BLaER1 (cell line): ENCODE results near the gene ACOT13.
A peak's percentile ranks its signal among the peaks of the same experiment; 100 is the strongest.
"Not testable (repeated sequence)": the region's sequence is repeated elsewhere in the genome, so short reads cannot be mapped to it uniquely, and the experiment has no call there.

ENCODE experiments used
- H3K27ac ChIP-seq: shearing (Covaris generic); formaldehyde crosslinking; 2 replicates; pipeline ENCODE4 v1.8.1; 2022
- H3K27me3 ChIP-seq: shearing (Covaris generic); formaldehyde crosslinking; 2 replicates; pipeline ENCODE4 v1.8.1; 2022
- H3K36me3 ChIP-seq: shearing (Covaris generic); formaldehyde crosslinking; 2 replicates; pipeline ENCODE4 v1.8.1; 2022
- H3K4me1 ChIP-seq: shearing (Covaris generic); formaldehyde crosslinking; 2 replicates; pipeline ENCODE4 v1.8.1; 2022
- H3K4me2 ChIP-seq: shearing (Covaris generic); formaldehyde crosslinking; 2 replicates; pipeline ENCODE4 v1.8.1; 2022
- H3K4me3 ChIP-seq: shearing (Covaris generic); formaldehyde crosslinking; 2 replicates; pipeline ENCODE4 v1.8.1; 2022
- H3K9ac ChIP-seq: shearing (Covaris generic); formaldehyde crosslinking; 2 replicates; pipeline ENCODE4 v1.8.1; 2022
- H3K9me3 ChIP-seq: shearing (Covaris generic); formaldehyde crosslinking; 2 replicates; pipeline ENCODE4 v1.8.1; 2022
- H4K20me1 ChIP-seq: shearing (Covaris generic); formaldehyde crosslinking; 2 replicates; pipeline ENCODE4 v1.8.1; 2022
- Cebpa-rat ChIP-seq: shearing (Covaris generic); IDR thresholded peaks from 2 replicates; pipeline ENCODE4 v1.8.1; 2022

The ACOT13 gene

GRCh38 chr6:24660105-24660504, 6.8 kb upstream of the ACOT13 start:
- no peak overlapping the region for H3K27ac ChIP-seq
- H3K4me2 ChIP-seq = no peak overlapping the region
- H4K20me1 ChIP-seq = peaks cover 47% of the 10 kb centered on the region
- no peaks in the 10 kb centered on the region for H3K27me3 ChIP-seq
- H3K36me3 ChIP-seq = peaks cover 75% of the 10 kb centered on the region
- peaks cover 20% of the 10 kb centered on the region for H3K4me1 ChIP-seq
- no peak overlapping the region for H3K4me3 ChIP-seq
- no peak for TF ChIP-seq Cebpa-rat
- H3K9ac ChIP-seq = no peak overlapping the region
- no peaks in the 10 kb centered on the region for H3K9me3 ChIP-seq

GRCh38 chr6:24661759-24662158, 5.1 kb upstream of the ACOT13 start:
- not testable (repeated sequence) for H3K27me3 ChIP-seq, H3K9me3 ChIP-seq, H3K27ac ChIP-seq, H3K4me3 ChIP-seq, H3K9ac ChIP-seq, H3K4me2 ChIP-seq
- peaks cover 37% of the 10 kb centered on the region; the same call in 1 of the 2 replicates for H4K20me1 ChIP-seq
- peaks cover 69% of the 10 kb centered on the region for H3K36me3 ChIP-seq
- H3K4me1 ChIP-seq = peaks cover 21% of the 10 kb centered on the region

GRCh38 chr6:24662236-24662635, 4.6 kb upstream of the ACOT13 start:
- Histone ChIP-seq H3K27me3 (no peaks in the 10 kb centered on the region), H3K4me3 (no peak overlapping the region), H3K4me1 (peaks cover 21% of the 10 kb centered on the region), H3K9me3 (no peaks in the 10 kb centered on the region), H3K4me2 (no peak overlapping the region), H3K9ac (no peak overlapping the region), H3K27ac (no peak overlapping the region), H4K20me1 (peaks cover 32% of the 10 kb centered on the region; the same call in 1 of the 2 replicates), H3K36me3 (peaks cover 64% of the 10 kb centered on the region)
- no peak for TF ChIP-seq Cebpa-rat

GRCh38 chr6:24663189-24663588, 3.7 kb upstream of the ACOT13 start:
- no peak overlapping the region for H3K4me2 ChIP-seq
- H3K27me3 ChIP-seq = no peaks in the 10 kb centered on the region
- H3K9ac ChIP-seq = no peak overlapping the region
- TF ChIP-seq Cebpa-rat = no peak
- H3K4me1 ChIP-seq = peaks cover 29% of the 10 kb centered on the region
- H3K9me3 ChIP-seq = no peaks in the 10 kb centered on the region
- H4K20me1 ChIP-seq = peaks cover 29% of the 10 kb centered on the region; the same call in 1 of the 2 replicates
- H3K36me3 ChIP-seq = peaks cover 58% of the 10 kb centered on the region
- no peak overlapping the region for H3K4me3 ChIP-seq
- H3K27ac ChIP-seq = no peak overlapping the region

GRCh38 chr6:24664046-24664987, 2.6 kb upstream of the ACOT13 start:
- Histone ChIP-seq H3K36me3 (peaks cover 57% of the 10 kb centered on the region), H3K9ac (peak overlapping the region; percentile 95; the same call in 1 of the 2 replicates), H3K4me3 (0 out of 2 replicates have a peak overlapping the region, but pooled peaks have one; percentile 95), H3K9me3 (peaks cover 11% of the 10 kb centered on the region), H3K4me1 (peaks cover 34% of the 10 kb centered on the region), H4K20me1 (peaks cover 18% of the 10 kb centered on the region; the same call in 1 of the 2 replicates), H3K27me3 (no peaks in the 10 kb centered on the region), H3K27ac (no peak overlapping the region), H3K4me2 (peak overlapping the region; percentile 90)
- TF ChIP-seq Cebpa-rat = no peak

- H3K27ac ChIP-seq = peak overlapping the region; percentile 91
- peaks cover 65% of the 10 kb centered on the region for H3K36me3 ChIP-seq
- H4K20me1 ChIP-seq = peaks cover 13% of the 10 kb centered on the region; the same call in 1 of the 2 replicates
- no peaks in the 10 kb centered on the region for H3K27me3 ChIP-seq
- peak overlapping the region; percentile 90 for H3K4me2 ChIP-seq
- peaks cover 30% of the 10 kb centered on the region for H3K9me3 ChIP-seq
- H3K4me1 ChIP-seq = peaks cover 34% of the 10 kb centered on the region
- H3K9ac ChIP-seq = peak overlapping the region; percentile 95
- no peak for TF ChIP-seq Cebpa-rat
- H3K4me3 ChIP-seq = peak overlapping the region; percentile 95
Observed at GRCh38 chr6:24666097-24666640, 708 bp upstream of the ACOT13 start.

GRCh38 chr6:24667378-24667803, 514 bp downstream of the ACOT13 start:
- no peak for TF ChIP-seq Cebpa-rat
- Histone ChIP-seq H4K20me1 (peaks cover 13% of the 10 kb centered on the region; the same call in 1 of the 2 replicates), H3K4me1 (peaks cover 34% of the 10 kb centered on the region), H3K27me3 (no peaks in the 10 kb centered on the region), H3K27ac (peak overlapping the region; percentile 94), H3K9me3 (peaks cover 41% of the 10 kb centered on the region), H3K4me3 (peak overlapping the region; percentile 95), H3K36me3 (peaks cover 56% of the 10 kb centered on the region), H3K9ac (peak overlapping the region; percentile 95), H3K4me2 (peak overlapping the region; percentile 91)

GRCh38 chr6:24668066-24668996, 1.5 kb downstream of the ACOT13 start:
- peak overlapping the region; percentile 95 for H3K9ac ChIP-seq
- H3K4me3 ChIP-seq = peak overlapping the region; percentile 95
- peaks cover 51% of the 10 kb centered on the region for H3K9me3 ChIP-seq
- H3K4me1 ChIP-seq = peaks cover 34% of the 10 kb centered on the region
- H3K27ac ChIP-seq = peak overlapping the region; percentile 94
- H3K4me2 ChIP-seq = peak overlapping the region; percentile 91
- H3K36me3 ChIP-seq = peaks cover 53% of the 10 kb centered on the region
- not testable (repeated sequence) for H3K27me3 ChIP-seq
- H4K20me1 ChIP-seq = peaks cover 13% of the 10 kb centered on the region; the same call in 1 of the 2 replicates

- 0 out of 2 replicates have a peak overlapping the region, but pooled peaks have one; percentile 91 for H3K4me2 ChIP-seq
Observed at GRCh38 chr6:24668997-24669361, 2.1 kb downstream of the ACOT13 start.

GRCh38 chr6:24670492-24670891, 3.6 kb downstream of the ACOT13 start:
- H4K20me1 ChIP-seq, H3K27me3 ChIP-seq, H3K4me3 ChIP-seq, H3K9ac ChIP-seq, H3K4me2 ChIP-seq, H3K27ac ChIP-seq: not testable (repeated sequence)
- H3K4me1 ChIP-seq = peaks cover 16% of the 10 kb centered on the region
- peaks cover 43% of the 10 kb centered on the region for H3K36me3 ChIP-seq
- peaks cover 69% of the 10 kb centered on the region for H3K9me3 ChIP-seq

More at GRCh38 chr6:24668997-24669361, 2.1 kb downstream of the ACOT13 start:
- H3K9me3 ChIP-seq = peaks cover 57% of the 10 kb centered on the region
- H3K36me3 ChIP-seq = peaks cover 51% of the 10 kb centered on the region
- H3K9ac ChIP-seq = no peak overlapping the region
- H3K27me3 ChIP-seq = no peaks in the 10 kb centered on the region
- H3K27ac ChIP-seq = no peak overlapping the region
- peaks cover 31% of the 10 kb centered on the region for H3K4me1 ChIP-seq
- no peak overlapping the region for H3K4me3 ChIP-seq
- H4K20me1 ChIP-seq = peaks cover 9% of the 10 kb centered on the region; the same call in 1 of the 2 replicates
- TF ChIP-seq Cebpa-rat = no peak

- not testable (repeated sequence) for H3K9ac ChIP-seq, H3K4me3 ChIP-seq, H3K27ac ChIP-seq, H3K27me3 ChIP-seq, H4K20me1 ChIP-seq, H3K4me2 ChIP-seq
- peaks cover 74% of the 10 kb centered on the region for H3K9me3 ChIP-seq
- peaks cover 12% of the 10 kb centered on the region for H3K4me1 ChIP-seq
- H3K36me3 ChIP-seq = peaks cover 43% of the 10 kb centered on the region
Observed at GRCh38 chr6:24671077-24671476, 4.2 kb downstream of the ACOT13 start.
